HT-29 (cell line): ENCODE data around the gene ADAP1. TPM values are rescaled to one million over a fixed set of nuclear protein-coding genes. Genes with fewer than 3 reads are reported as not detected.
"Not testable (repeated sequence)": the region's sequence is repeated elsewhere in the genome, so short reads cannot be mapped to it uniquely, and the experiment has no call there.

ENCODE experiments used
- DNase-seq: peaks from one replicate; pipeline ENCODE4 v3.0.0-alpha.2; 2015; ENCODE audit warnings: low spot score
- total RNA-seq: library from RNA; depleted of rRNA; stranded (reverse); fragments of >200 nt; shearing (Covaris generic); gene quantifications from 2 replicates; pipeline ENCODE4 v1.2.3, GENCODE V29; 2014

Gene ADAP1
- total RNA-seq, 1 experiment from 2014 or later: 538 TPM

DNA sequence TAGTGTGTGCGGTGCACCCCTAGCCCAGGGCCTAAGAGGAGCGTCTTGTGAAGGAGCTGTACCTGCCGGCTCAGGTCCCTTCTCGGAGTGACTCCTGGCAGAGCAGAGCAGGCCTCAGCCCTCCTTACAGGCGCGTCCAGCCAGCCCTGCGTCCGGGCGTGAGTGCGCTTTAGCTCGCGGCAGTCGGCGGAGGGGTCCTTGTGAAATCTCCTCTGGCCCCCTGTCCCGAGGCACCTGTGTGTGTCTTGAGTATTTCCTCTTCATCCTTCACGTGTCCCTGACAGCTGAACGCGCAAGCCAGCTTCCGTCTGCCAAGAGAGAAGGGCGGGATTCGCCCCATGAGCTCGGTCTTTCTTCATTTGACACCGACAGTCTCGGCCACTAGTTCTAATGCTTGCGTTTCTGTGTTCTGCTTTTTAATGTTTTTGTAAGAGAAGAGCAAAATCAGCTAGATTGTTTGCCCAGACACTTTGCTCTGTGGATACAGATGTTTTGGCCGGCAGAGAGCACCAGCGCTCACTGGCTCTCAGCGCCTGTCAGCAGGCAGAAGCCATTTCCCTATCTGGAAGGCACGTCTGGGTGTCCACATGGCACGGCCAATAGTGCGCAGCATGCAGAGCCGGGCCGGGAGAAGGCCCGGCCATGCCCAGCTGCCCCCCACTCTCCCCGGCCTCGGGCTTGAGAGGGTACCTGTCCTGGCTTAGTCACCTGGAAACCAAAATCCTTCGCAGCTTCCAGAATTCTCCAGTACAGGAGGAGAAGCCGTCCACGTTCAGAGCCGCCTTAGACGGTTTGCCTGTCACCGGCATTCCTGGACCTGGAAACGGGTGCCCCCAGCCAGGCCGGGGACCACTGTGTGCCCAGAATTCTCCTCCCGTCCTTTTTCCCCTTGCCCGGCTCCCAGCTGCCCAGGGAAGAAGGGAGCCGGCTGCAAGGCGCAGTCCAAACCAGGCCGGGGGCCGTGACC, 71.1 kb downstream of the ADAP1 start:
- no peak for DNase-seq

DNA sequence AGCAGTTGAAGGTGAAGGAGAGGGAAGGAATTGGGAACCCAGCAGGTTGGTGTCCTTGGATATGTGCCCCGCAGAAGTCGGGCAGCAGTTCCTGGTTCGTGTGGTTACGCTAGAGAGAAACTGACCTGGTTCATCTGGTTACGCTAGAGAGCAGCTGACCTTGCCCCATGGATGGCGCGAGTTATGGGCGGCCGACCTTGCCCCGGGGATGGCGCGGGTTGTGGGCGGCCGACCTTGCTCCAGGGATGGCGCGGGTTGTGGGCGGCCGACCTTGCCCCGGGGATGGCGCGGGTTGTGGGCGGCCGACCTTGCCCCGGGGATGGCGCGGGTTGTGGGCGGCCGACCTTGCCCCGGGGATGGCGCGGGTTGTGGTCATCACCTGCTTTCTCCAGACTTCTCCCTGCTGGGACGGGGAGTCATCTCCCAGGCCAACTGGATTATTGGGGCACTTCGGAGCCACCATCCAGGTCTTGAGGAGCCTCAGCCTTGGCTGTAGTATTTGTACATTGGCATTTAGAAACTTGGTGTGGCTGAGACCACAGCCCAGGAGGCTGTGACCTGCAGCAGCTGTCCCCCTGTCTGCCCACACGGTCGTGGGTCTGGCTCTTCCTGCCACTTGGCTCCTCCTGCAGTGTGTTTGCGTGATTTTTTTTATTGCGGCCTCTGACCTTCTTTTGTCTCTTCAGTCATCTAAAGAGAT, 72.0 kb downstream of the ADAP1 start:
- no peak for DNase-seq

DNA sequence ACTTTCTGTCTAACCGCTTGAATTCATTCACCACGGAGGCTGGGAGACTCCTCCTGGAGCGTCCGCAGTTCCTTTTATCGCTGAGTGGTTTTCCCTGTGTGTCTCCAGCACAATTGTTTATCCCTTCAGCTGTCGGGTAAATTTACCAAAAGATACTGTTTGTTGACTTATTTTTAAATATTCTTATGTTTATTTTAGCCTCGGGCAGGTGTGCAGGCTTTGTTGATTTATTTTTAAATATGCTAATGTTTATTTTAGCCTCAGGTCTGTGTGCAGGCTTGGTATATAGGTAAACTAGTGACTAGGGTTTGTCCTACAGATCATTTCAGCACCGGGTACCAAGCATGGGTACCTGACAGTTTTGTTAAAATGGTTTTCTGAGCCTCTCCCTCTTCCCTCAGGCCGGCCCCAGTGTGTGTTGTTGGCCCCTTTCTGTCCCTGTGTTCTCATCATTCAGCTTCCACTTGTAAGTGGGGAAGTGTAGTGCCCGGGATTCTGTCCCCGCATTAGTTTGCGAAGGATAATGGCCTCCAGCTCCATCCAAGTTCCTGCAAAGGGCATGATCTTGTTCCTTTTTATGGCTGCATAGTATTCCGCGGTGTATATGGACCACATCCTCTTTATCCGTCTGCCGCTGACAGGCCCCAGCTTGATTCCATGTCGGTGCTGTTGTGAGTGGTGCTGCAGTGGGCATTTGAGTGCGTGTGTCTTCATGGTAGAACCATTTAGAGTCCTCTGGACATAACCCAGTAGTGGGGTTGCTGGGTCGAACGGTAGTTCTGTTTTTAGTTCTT, 72.8 kb downstream of the ADAP1 start:
- no peak for DNase-seq

DNA sequence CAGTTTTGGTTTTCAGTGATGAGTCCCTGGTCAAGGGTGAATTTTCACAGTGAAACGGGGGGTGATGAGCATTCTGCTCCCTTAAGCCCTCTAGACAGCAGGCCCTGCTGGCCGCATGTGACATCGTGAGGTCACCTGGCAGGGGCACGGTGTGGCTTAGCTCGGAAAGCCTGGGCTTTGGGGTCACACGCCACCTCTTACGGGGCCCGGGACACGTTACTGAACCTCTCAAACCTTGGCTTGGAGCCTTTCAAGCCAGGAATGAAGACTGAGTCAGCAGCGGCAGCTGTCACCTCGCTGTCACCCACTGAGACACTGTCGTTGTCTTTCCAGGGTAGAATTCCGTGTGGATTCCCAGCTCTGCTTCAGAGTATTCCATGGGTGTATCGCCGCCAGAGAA, 74.0 kb downstream of the ADAP1 start:
- DNase-seq: no peak

DNA sequence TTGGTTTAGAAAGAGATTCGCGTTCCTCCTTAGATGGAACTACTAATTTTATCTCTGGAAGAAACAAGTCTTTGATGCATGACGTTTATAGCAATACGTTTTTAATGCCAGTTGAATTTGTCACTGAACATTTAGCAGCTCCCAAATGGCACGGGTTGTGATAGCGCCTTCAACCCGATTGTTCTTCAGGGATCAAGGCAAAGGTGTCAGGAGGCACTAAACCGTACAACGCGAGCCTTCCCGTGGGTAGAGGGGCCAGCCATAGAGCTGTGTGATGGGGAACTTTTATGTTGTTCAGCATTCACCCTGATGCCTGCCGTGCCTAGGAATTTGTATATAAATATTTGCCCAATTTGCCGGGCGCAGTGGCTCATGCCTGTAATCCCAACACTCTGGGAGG, 74.8 kb downstream of the ADAP1 start:
- DNase-seq: no peak

DNA sequence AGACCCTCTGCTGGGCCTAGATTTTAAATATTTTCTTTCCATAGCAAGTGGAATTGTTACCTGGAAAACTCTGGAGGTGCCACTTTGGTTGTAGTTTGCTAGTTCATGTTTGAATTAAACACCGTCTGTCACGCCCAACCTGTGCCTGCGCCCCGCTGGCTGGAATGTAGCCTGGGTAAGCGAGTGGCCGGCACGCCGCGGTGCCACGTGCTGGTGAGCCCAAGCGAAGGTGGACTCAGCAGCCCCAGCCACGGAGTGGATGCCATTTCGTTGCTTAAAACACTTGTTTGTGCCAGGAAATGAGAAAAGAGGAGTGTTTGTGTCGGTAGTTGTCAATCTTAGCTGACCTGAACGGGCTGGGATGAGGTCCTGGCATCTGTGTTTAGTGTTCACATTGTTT, 75.4 kb downstream of the ADAP1 start:
- no peak for DNase-seq

DNA sequence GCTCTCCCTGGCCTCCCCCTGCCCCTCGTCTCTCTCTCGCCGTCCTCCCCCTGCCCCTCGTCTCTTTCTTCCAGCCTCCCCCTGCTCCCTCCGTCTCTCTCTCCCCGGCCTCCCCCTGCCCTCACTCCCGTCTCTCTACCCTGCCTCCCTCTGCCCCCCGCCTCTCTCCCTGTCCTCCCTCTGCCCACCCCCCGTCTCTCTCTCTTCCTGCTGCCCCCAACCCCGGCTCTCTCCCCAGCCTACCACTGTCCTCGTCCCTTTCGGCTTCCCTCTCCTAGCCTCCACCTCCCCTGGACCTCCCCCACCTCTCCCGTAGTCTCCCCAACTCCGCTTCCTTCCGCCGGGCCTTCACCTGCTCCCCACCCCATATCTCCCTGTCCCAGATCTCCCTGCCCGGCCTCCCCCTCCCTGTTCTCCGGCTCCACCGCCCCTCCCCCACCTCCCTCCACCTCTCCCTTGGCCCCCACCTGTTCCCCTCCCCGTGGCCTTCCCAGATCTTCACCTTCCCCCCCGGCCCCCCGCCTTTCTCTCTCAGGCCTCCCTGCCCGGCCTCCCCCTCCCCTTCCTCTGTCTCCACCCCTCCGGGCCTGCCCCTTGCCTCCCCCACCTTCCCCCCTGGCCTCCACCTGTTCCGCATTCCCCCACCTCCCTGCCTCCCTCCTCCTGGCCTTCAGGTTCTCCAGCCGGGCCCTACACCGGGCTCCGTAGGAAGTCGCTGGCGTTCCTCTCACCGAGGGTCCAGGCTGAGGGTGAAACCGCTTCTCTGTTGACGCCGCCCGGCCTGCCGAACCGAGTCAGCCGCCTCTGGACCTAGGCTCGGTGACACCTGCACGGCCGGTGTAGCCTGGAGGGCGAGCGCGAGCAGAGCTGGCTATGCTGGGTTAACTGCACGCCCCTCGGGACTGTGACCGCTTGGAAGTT, 76.9 kb downstream of the ADAP1 start:
- peak; percentile 63 for DNase-seq

DNA sequence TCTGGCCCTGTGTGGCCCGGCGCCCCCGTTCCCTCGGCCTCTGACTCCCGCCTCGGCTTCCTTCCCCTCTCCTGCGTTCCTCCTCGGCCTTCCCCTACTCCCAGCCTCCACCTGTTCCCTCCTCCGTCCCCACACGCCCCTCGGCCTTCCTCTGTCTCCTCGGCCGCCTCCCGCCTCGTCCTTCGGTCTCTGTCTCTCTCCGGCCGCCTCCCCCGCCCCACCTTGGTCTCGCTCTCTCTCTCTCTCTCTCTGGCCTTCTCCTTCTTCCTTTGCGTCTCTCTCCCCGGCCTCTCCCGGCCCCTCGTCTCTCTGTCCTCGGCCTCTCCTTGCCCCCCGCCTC, 77.5 kb downstream of the ADAP1 start:
- peak; percentile 73 for DNase-seq

DNA sequence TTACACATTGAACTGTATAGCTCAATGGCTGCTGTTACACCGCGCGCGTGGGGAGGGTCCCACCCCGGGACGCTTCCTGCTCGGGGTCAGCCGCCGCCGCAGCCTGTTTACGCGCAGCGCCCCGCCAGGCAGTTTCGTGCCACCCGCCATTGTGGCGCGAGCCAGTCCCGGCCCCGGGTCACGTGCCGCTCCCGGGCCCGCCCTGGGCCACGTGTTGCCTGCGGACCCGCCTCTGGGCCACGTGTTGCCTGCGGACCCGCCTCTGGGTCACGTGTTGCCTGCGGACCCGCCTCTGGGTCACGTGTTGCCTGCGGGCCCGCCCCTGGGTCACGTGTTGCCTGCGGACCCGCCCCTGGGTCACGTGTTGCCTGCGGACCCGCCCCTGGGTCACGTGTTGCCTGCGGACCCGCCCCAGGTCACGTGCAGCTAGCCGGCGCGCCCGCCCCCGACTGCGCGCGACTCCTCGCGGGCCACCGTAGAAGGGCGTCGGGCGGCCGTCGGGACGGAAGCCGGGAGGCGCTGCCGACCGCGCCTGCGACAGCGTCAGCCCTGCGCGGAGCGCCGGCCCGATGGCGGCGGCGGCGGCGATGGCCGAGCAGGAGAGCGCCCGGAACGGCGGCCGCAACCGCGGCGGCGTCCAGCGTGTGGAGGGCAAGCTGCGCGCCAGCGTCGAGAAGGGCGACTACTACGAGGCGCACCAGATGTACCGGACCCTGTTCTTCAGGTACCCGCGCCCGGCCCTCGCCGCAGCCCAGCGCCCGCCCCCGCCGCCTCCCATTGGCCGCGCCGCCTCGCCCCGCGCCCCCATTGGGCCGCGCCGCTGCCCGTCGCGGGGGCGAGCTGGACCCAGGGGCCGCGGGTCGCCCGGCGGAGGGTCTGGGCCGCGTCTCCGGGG, 78.2 kb downstream of the ADAP1 start, which contains the start of gene GET4:
TSS of gene GET4 (plus strand) at position 478 of the 895 bp plus-strand sequence. CDS start at position 570, 92 bp downstream.
- DNase-seq: peak; percentile 94

DNA sequence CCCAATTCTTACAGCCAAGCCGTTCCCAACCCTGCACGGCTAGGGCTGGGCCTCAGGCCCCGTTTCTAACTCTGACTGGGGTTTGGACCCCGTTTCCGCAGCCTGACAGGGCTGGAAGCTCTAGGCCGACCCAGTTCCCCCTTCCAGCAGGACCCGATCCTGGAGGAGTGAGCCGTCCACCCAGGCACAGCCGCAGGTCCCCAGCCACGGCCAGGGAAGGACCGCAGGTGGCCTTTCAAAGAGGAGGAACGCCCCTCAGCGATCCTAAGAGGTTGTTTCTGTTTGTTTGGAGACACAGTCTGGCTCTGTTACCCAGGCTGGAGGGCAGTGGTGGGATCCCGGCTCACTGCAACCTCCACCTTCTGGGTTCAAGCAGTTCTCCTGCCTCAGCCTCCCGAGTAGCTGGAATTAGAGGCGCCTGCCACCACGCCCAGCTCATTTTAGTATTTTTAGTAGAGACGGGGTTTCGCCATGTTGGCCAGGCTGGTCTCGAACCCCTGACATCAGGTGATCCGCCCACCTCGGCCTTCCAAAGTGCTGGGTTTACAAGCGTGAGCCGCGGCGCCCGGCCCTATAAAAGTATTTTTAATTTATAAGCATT, 78.9 kb downstream of the ADAP1 start:
- no peak for DNase-seq

DNA sequence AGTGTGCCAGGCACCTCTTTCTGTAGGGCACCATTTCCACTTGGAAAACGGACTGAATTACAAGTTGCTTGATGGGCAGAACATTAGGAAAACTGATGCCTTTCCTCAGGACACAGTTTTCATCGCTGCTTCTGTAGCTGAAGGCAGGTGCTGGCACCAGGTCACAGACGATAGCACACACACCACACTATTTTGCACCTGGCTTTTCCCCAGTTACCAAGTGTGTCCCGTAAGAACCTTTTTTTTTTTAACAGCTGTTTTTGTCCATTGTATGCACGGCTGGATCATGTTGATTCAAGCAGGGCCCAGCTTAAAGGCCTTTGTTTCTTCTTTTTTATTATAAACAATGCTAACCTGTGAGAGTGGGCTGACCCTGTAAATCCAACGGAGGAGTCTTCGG, 79.4 kb downstream of the ADAP1 start:
- DNase-seq: no peak

DNA sequence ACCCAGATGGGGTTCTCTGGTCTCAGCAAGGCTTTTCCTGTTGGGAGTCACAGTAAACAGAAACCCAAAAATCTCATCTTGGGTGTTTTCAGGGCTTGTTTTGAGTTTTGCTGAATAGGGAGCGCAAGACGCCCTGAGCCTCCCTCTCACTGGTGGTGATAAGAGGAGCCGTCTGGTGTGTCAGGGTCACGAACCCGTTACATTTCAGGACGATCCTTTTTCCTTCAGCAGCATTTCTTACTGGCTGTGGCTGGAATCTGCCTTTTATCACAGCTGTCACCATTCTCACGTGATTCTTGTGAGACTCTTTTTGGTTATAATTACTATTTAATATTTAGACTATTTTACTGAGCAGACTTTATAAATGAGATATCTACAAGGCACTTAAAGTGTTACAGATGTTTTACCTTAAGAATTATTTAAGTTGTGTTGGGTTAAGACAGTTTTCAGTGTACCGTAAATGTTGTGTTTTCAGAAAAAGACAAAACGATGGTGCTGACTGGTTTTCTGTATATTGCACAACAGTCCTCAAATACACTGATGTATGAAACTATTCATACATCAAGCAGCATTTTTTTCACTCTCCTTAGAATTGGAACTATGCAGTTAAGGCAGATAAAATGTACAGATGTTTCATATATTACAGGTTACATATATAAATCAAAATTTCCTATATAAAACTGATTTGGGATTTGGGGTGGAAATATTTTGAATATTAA, 80.3 kb downstream of the ADAP1 start:
- no peak for DNase-seq

DNA sequence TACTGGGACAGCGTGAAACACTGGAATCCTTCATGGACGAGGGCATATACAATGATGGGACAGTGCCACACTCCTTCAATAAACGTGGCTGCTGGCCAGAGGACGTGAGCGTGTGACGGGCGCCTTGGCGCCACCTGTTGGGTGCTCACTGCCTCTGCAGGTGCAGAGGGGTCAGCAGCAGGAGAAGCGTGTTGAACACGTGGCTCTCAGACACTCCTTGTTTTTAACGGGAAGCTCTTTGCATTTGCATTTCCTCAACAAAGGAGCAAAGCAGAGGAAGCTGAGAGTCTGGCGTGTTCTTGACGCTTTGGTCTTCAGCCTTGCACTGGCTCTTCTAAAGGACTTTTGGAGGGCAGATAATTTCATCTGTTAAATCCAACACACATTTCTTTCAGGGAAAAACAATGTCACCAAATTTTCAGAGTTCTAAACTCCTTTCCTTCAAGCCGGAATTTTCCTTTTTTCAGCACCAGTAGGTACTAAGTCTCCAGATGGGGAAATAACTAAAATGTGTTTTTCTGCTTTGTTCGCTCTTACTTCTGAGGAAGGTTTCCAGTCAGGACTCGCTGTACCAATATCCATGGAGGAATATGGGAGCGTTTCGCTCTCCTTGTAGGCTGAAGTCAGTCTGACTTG, 81.0 kb downstream of the ADAP1 start:
- peak; percentile 95 for DNase-seq

DNA sequence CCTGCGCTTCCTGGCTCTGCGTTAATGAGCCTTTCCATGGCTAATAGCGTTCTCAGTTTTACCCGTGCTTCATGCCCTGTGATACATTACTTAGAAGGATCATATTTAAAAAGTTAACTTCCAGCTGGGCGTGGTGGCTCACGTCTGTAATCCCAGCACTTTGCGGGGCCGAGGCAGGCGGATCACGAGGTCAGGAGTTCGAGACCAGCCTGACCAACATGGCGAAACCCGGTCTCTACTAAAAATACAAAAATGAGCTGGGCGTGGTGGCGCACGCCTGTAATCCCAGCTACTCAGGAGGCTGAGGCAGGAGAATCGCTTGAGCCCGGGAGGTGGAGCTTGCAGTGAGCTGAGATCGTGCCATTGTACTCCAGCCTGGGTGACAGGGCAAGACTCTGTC, 81.8 kb downstream of the ADAP1 start:
- DNase-seq: not testable (repeated sequence)

DNA sequence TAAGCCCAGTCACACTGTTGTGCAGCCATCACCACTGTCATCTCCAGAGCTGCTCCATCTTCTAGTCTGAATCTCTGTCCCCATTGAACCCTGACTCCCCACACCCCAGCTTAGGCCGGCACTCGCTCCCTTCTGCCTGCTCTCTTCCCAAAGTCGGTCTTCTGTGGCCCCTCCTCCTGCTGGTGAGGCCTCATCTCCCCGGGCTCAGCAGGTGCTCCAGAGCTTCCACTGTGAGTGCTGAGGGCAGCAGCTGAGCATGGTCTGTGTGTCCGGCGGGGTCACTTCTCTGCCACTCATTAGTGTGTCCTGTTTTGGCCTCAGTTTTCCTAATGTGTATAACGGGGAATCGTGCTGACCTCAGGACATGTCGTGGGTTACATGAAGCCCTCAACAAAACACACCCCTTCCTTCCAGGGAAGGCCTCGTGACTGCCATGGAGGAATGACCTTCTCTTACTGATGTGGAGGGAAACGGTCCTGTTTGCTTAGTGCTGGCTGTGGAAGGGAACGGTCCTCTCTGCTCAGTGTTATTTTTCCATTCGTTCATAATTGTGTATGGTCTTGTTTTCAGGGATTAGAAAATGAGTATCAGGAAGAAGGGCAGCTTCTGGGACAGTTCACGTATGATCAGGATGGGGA, 82.5 kb downstream of the ADAP1 start:
- no peak for DNase-seq

DNA sequence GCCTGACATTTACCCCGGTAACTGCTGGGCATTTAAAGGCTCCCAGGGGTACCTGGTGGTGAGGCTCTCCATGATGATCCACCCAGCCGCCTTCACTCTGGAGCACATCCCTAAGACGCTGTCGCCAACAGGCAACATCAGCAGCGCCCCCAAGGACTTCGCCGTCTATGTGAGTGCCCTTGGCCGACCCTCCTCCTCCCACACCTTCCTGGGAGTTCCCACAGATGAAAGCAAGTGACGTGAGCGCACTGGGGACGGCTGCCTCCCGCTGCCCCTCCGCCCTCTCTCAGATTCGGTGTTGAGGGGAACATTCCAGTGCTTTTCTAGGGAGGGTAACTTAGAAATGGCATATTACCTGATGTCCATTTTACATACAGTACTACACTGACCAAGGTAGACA, 85.1 kb downstream of the ADAP1 start:
- no peak for DNase-seq

DNA sequence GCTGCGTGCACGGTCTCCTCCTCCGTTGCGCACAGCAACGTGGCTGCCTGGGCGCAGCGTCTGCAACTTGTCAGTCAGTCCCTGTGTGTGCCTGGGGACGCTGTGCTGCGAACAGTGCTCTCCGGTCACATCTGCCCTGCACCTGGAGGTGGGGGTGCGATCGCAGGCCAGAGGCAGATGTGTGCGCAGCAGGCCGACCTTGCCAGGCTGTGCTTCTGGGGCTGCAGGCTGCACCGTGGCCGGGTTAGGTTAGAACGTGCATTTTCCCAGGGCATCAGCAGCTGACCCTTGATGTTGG, 86.3 kb downstream of the ADAP1 start:
- DNase-seq: no peak
